ENCODE results near the gene GIGYF2.
"Not testable (repeated sequence)": the region's sequence is repeated elsewhere in the genome, so short reads cannot be mapped to it uniquely, and the experiment has no call there.

The GIGYF2 gene

GRCh38 chr2:232898592-232899543 is 201.7 kb downstream of the GIGYF2 start:
- TF ChIP-seq CTCF (IDR thresholded peaks at IDR 0.05; ENCODE audit: extremely low read depth, missing control alignments) = no peak
- no peak for DNase-seq (ENCODE audit: low spot score)

- no peak for TF ChIP-seq CTCF (IDR thresholded peaks at IDR 0.05; ENCODE audit: extremely low read depth, missing control alignments)
- DNase-seq (ENCODE audit: low spot score) = no peak
Observed at GRCh38 chr2:232900811-232901735, 203.9 kb downstream of the GIGYF2 start.

GRCh38 chr2:232901736-232902578 is 204.8 kb downstream of the GIGYF2 start:
- DNase-seq (ENCODE audit: low spot score) = no peak
- no peak for TF ChIP-seq CTCF (IDR thresholded peaks at IDR 0.05; ENCODE audit: extremely low read depth, missing control alignments)

GRCh38 chr2:232903989-232904388 is 206.9 kb downstream of the GIGYF2 start:
- no peak for DNase-seq (ENCODE audit: low spot score)
- no peak for TF ChIP-seq CTCF (IDR thresholded peaks at IDR 0.05; ENCODE audit: extremely low read depth, missing control alignments)

GRCh38 chr2:232906867-232907717 is 210.0 kb downstream of the GIGYF2 start:
- DNase-seq (ENCODE audit: low spot score) = not testable (repeated sequence)

GRCh38 chr2:232907718-232908085 is 210.6 kb downstream of the GIGYF2 start:
- DNase-seq (ENCODE audit: low spot score) = not testable (repeated sequence)

GRCh38 chr2:232908695-232909094 is 211.6 kb downstream of the GIGYF2 start:
- DNase-seq (ENCODE audit: low spot score) = no peak
- no peak for TF ChIP-seq CTCF (IDR thresholded peaks at IDR 0.05; ENCODE audit: extremely low read depth, missing control alignments)
